Measurements from ENCODE around the gene ATG2A.

GRCh38 chr11:64846998-64847666 lies 69.9 kb downstream of the ATG2A start:
- TF ChIP-seq POLR2A (IDR thresholded peaks at IDR 0.05; ENCODE audit: low read length) = no peak
- no peak for TF ChIP-seq GATA1 (IDR thresholded peaks at IDR 0.05; ENCODE audit: low read depth, low read length)

Data from erythroblast (primary cell).